ENCODE measurements around the gene ADAMTS3. TPM values are rescaled to one million over a fixed set of nuclear protein-coding genes. Genes with fewer than 3 reads are reported as not detected.

ADAMTS3 gene
- total and polyA plus RNA-seq, 9 of the 15 experiments (the other 6 are each of a cell fraction or from before 2014, with no cell fraction given): 4.0 to 18.0 (median 12.1) TPM

GRCh38 chr4:72567036-72567435 is 2.0 kb downstream of the ADAMTS3 start:
- intact Hi-C loops (cut with micrococcal nuclease) (loop anchor here (1.0 to 5.0 kb wide), 2 partner anchors 94 to 135 kb away; no protein-coding TSS in a partner anchor), in situ Hi-C loops (cut with MboI) (no loop called here)
- no peak for ATAC-seq
- CTCF ChIA-PET (ENCODE audit: low intra/inter-chr PET ratio): no interaction called here
- peak overlapping the region; percentile 97 for H3K27ac ChIP-seq (ENCODE audit: extremely low read depth, low read depth, low read length)
- WGBS (ENCODE audit: insufficient coverage, low coverage, missing lambda C conversion rate): 0% methylated on average over 1 of the region's 1 CpG
- TF ChIP-seq PTRF (tag; IDR thresholded peaks at IDR 0.05) (no peak), ETV1 (tag; conservative IDR thresholded peaks at IDR 0.05; ENCODE audit: low read depth) (0 out of 2 replicates have a peak, but pooled peaks have one; percentile 21), ASH1L (IDR thresholded peaks at IDR 0.05; ENCODE audit: borderline replicate concordance, low read depth, partially characterized antibody) (no peak), SPI1 (IDR thresholded peaks at IDR 0.05; ENCODE audit: borderline replicate concordance, low read depth, low read length) (peak; percentile 78; the same call in 1 of the 2 replicates), ZNF165 (CRISPR knock-in tag; IDR thresholded peaks at IDR 0.05; ENCODE audit: borderline replicate concordance) (no peak)
- H4K20me1 ChIP-seq (replicated peaks; ENCODE audit: control insufficient read depth, insufficient read depth, low read length): no peaks in the 10 kb centered on the region
- H3K9me3 ChIP-seq (replicated peaks; ENCODE audit: control insufficient read depth, insufficient read depth, low read depth, low read length): no peaks in the 10 kb centered on the region
- H3K9me1 ChIP-seq (ENCODE audit: control insufficient read depth, insufficient read depth, low read length): peaks cover 4% of the 10 kb centered on the region
- POLR2A ChIA-PET: interaction anchor here (0.7 to 1.4 kb wide), 5 partner anchors 10 to 690 kb away, joined by 3 to 7 read pairs (median 5); no protein-coding TSS in a partner anchor
- H3K79me2 ChIP-seq (ENCODE audit: control insufficient read depth, insufficient read depth, low read length): peaks cover 55% of the 10 kb centered on the region
- no peaks in the 10 kb centered on the region for H3K27me3 ChIP-seq (ENCODE audit: control insufficient read depth in 2 of 2, insufficient read depth in 2 of 2, low read length in 2 of 2)
- DNase-seq (ENCODE audit: extremely low read depth in 1 of 4, low spot score in 3 of 4): no peak
- peak overlapping the region; percentile 60 for H3K4me3 ChIP-seq
- H3K4me2 ChIP-seq (ENCODE audit: insufficient read depth, low read length): peak overlapping the region; percentile 91
- H3K36me3 ChIP-seq (ENCODE audit: control insufficient read depth, insufficient read depth, low read length): peaks cover 23% of the 10 kb centered on the region
- peak overlapping the region; percentile 81; the same call in 1 of the 2 replicates for H2AFZ ChIP-seq (ENCODE audit: low read depth, low read length)
- FAIRE-seq: no peak
- peak overlapping the region in 1 of 2 experiments; percentile 87; a peak in 2 of 4 replicates for H3K9ac ChIP-seq (ENCODE audit: insufficient read depth in 1 of 2, low read depth in 2 of 2, low read length in 2 of 2)
- peaks cover 14 to 38% of the 10 kb centered on the region in 2 experiments for H3K4me1 ChIP-seq (replicated peaks in 1 of 2; ENCODE audit: control insufficient read depth in 2 of 2, insufficient read depth in 2 of 2, low read length in 2 of 2)
- BruUV-seq (replicated peaks): no TSS peak

All from K562 (cell line).